ENCODE measurements around the gene HMCN2.
"Not testable (repeated sequence)": the region's sequence is repeated elsewhere in the genome, so short reads cannot be mapped to it uniquely, and the experiment has no call there.

HMCN2 gene

GRCh38 chr9:130401742-130402141, 136.2 kb downstream of the HMCN2 start:
- not testable (repeated sequence) for H3K4me3 ChIP-seq (ENCODE audit: low read depth in 1 of 2, low read length in 2 of 2); H3K4me1 ChIP-seq (ENCODE audit: control insufficient read depth in 1 of 2, insufficient read depth in 2 of 2, low read length in 2 of 2)
- H3K36me3 ChIP-seq (ENCODE audit: control insufficient read depth in 1 of 2, insufficient read depth in 2 of 2, low read length in 2 of 2) = peaks cover 9 to 92% of the 10 kb centered on the region in 2 donors

GRCh38 chr9:130402243-130402642, 136.7 kb downstream of the HMCN2 start:
- no peaks in the 10 kb centered on the region for H3K27me3 ChIP-seq (ENCODE audit: low read depth, low read length)
- H3K36me3 ChIP-seq (ENCODE audit: control insufficient read depth in 1 of 2, insufficient read depth in 2 of 2, low read length in 2 of 2) = peaks cover 9 to 92% of the 10 kb centered on the region in 2 donors
- H3K4me1 ChIP-seq (ENCODE audit: control insufficient read depth in 1 of 2, insufficient read depth in 2 of 2, low read length in 2 of 2) = no peaks in the 10 kb centered on the region
- H3K9me3 ChIP-seq (ENCODE audit: control insufficient read depth in 1 of 2, low read length in 2 of 2) = no peaks in the 10 kb centered on the region
- no peak overlapping the region for H3K27ac ChIP-seq (ENCODE audit: low read length)
- no peak overlapping the region for H3K4me3 ChIP-seq (ENCODE audit: low read depth in 1 of 2, low read length in 2 of 2)

More at GRCh38 chr9:130401742-130402141, 136.2 kb downstream of the HMCN2 start:
- H3K27ac ChIP-seq (ENCODE audit: low read length); H3K27me3 ChIP-seq (ENCODE audit: low read depth, low read length); H3K9me3 ChIP-seq (ENCODE audit: control insufficient read depth in 1 of 2, low read length in 2 of 2): not testable (repeated sequence)

GRCh38 chr9:130402645-130403440, 137.3 kb downstream of the HMCN2 start:
- no peak overlapping the region for H3K27ac ChIP-seq (ENCODE audit: low read length)
- H3K4me1 ChIP-seq (ENCODE audit: control insufficient read depth in 1 of 2, insufficient read depth in 2 of 2, low read length in 2 of 2) = no peaks in the 10 kb centered on the region
- H3K27me3 ChIP-seq (ENCODE audit: low read depth, low read length) = no peaks in the 10 kb centered on the region
- H3K36me3 ChIP-seq (ENCODE audit: control insufficient read depth in 1 of 2, insufficient read depth in 2 of 2, low read length in 2 of 2) = peaks cover 9 to 94% of the 10 kb centered on the region in 2 donors
- H3K9me3 ChIP-seq (ENCODE audit: control insufficient read depth in 1 of 2, low read length in 2 of 2) = no peaks in the 10 kb centered on the region
- H3K4me3 ChIP-seq (ENCODE audit: low read depth in 1 of 2, low read length in 2 of 2) = no peak overlapping the region

GRCh38 chr9:130405657-130406257, 140.2 kb downstream of the HMCN2 start:
- Histone ChIP-seq H3K4me3 (ENCODE audit: low read depth in 1 of 2, low read length in 2 of 2) (no peak overlapping the region), H3K27ac (ENCODE audit: low read length) (no peak overlapping the region), H3K9me3 (ENCODE audit: control insufficient read depth in 1 of 2, low read length in 2 of 2) (no peaks in the 10 kb centered on the region), H3K4me1 (ENCODE audit: control insufficient read depth in 1 of 2, insufficient read depth in 2 of 2, low read length in 2 of 2) (peaks cover 0 to 4% of the 10 kb centered on the region in 2 donors), H3K27me3 (ENCODE audit: low read depth, low read length) (no peaks in the 10 kb centered on the region), H3K36me3 (ENCODE audit: control insufficient read depth in 1 of 2, insufficient read depth in 2 of 2, low read length in 2 of 2) (peaks cover 9 to 94% of the 10 kb centered on the region in 2 donors)

GRCh38 chr9:130406278-130406895, 140.8 kb downstream of the HMCN2 start:
- Histone ChIP-seq H3K27ac (ENCODE audit: low read length) (no peak overlapping the region), H3K4me1 (ENCODE audit: control insufficient read depth in 1 of 2, insufficient read depth in 2 of 2, low read length in 2 of 2) (peaks cover 0 to 7% of the 10 kb centered on the region in 2 donors), H3K27me3 (ENCODE audit: low read depth, low read length) (no peaks in the 10 kb centered on the region), H3K9me3 (ENCODE audit: control insufficient read depth in 1 of 2, low read length in 2 of 2) (no peaks in the 10 kb centered on the region), H3K4me3 (ENCODE audit: low read depth in 1 of 2, low read length in 2 of 2) (no peak overlapping the region), H3K36me3 (ENCODE audit: control insufficient read depth in 1 of 2, insufficient read depth in 2 of 2, low read length in 2 of 2) (peaks cover 9 to 88% of the 10 kb centered on the region in 2 donors)

- H3K27ac ChIP-seq (ENCODE audit: low read length) = no peak overlapping the region
- no peaks in the 10 kb centered on the region for H3K9me3 ChIP-seq (ENCODE audit: control insufficient read depth in 1 of 2, low read length in 2 of 2)
- peaks cover 0 to 7% of the 10 kb centered on the region in 2 donors for H3K4me1 ChIP-seq (ENCODE audit: control insufficient read depth in 1 of 2, insufficient read depth in 2 of 2, low read length in 2 of 2)
- H3K27me3 ChIP-seq (ENCODE audit: low read depth, low read length) = no peaks in the 10 kb centered on the region
- no peak overlapping the region for H3K4me3 ChIP-seq (ENCODE audit: low read depth in 1 of 2, low read length in 2 of 2)
- H3K36me3 ChIP-seq (ENCODE audit: control insufficient read depth in 1 of 2, insufficient read depth in 2 of 2, low read length in 2 of 2) = peaks cover 9 to 74% of the 10 kb centered on the region in 2 donors
Measured at GRCh38 chr9:130407916-130408663, 142.5 kb downstream of the HMCN2 start.

- Histone ChIP-seq H3K4me1 (ENCODE audit: control insufficient read depth in 1 of 2, insufficient read depth in 2 of 2, low read length in 2 of 2) (peaks cover 0 to 7% of the 10 kb centered on the region in 2 donors), H3K4me3 (ENCODE audit: low read depth in 1 of 2, low read length in 2 of 2) (no peak overlapping the region), H3K36me3 (ENCODE audit: control insufficient read depth in 1 of 2, insufficient read depth in 2 of 2, low read length in 2 of 2) (peaks cover 9 to 74% of the 10 kb centered on the region in 2 donors), H3K9me3 (ENCODE audit: control insufficient read depth in 1 of 2, low read length in 2 of 2) (no peaks in the 10 kb centered on the region), H3K27ac (ENCODE audit: low read length) (no peak overlapping the region), H3K27me3 (ENCODE audit: low read depth, low read length) (no peaks in the 10 kb centered on the region)
Measured at GRCh38 chr9:130408669-130409068, 143.1 kb downstream of the HMCN2 start.

GRCh38 chr9:130409246-130409645, 143.7 kb downstream of the HMCN2 start:
- Histone ChIP-seq H3K9me3 (ENCODE audit: control insufficient read depth in 1 of 2, low read length in 2 of 2) (no peaks in the 10 kb centered on the region), H3K4me1 (ENCODE audit: control insufficient read depth in 1 of 2, insufficient read depth in 2 of 2, low read length in 2 of 2) (peaks cover 0 to 7% of the 10 kb centered on the region in 2 donors), H3K36me3 (ENCODE audit: control insufficient read depth in 1 of 2, insufficient read depth in 2 of 2, low read length in 2 of 2) (peaks cover 9 to 74% of the 10 kb centered on the region in 2 donors), H3K4me3 (ENCODE audit: low read depth in 1 of 2, low read length in 2 of 2) (no peak overlapping the region), H3K27ac (ENCODE audit: low read length) (no peak overlapping the region), H3K27me3 (ENCODE audit: low read depth, low read length) (no peaks in the 10 kb centered on the region)

GRCh38 chr9:130410443-130410842, 144.9 kb downstream of the HMCN2 start:
- Histone ChIP-seq H3K9me3 (ENCODE audit: control insufficient read depth in 1 of 2, low read length in 2 of 2) (no peaks in the 10 kb centered on the region), H3K4me3 (ENCODE audit: low read depth in 1 of 2, low read length in 2 of 2) (no peak overlapping the region), H3K27me3 (ENCODE audit: low read depth, low read length) (no peaks in the 10 kb centered on the region), H3K36me3 (ENCODE audit: control insufficient read depth in 1 of 2, insufficient read depth in 2 of 2, low read length in 2 of 2) (peaks cover 5 to 67% of the 10 kb centered on the region in 2 donors), H3K27ac (ENCODE audit: low read length) (no peak overlapping the region), H3K4me1 (ENCODE audit: control insufficient read depth in 1 of 2, insufficient read depth in 2 of 2, low read length in 2 of 2) (peaks cover 0 to 7% of the 10 kb centered on the region in 2 donors)

- Histone ChIP-seq H3K4me3 (ENCODE audit: low read depth in 1 of 2, low read length in 2 of 2) (no peak overlapping the region), H3K36me3 (ENCODE audit: control insufficient read depth in 1 of 2, insufficient read depth in 2 of 2, low read length in 2 of 2) (peaks cover 1 to 56% of the 10 kb centered on the region in 2 donors), H3K27me3 (ENCODE audit: low read depth, low read length) (no peaks in the 10 kb centered on the region), H3K9me3 (ENCODE audit: control insufficient read depth in 1 of 2, low read length in 2 of 2) (no peaks in the 10 kb centered on the region), H3K4me1 (ENCODE audit: control insufficient read depth in 1 of 2, insufficient read depth in 2 of 2, low read length in 2 of 2) (peaks cover 0 to 7% of the 10 kb centered on the region in 2 donors), H3K27ac (ENCODE audit: low read length) (no peak overlapping the region)
Measured at GRCh38 chr9:130411566-130411915, 146.0 kb downstream of the HMCN2 start.

All from muscle layer of duodenum (tissue), 2 donors.